CMK (cell line): Measurements from ENCODE around the gene HSDL1.

Source experiments
- DNase-seq: peaks from one replicate; pipeline ENCODE4 v3.0.0-alpha.2; 2010; ENCODE audit warnings: low read depth

Gene HSDL1

GRCh38 chr16:84176192-84177053 lies 31.4 kb upstream of the HSDL1 start:
- no peak for DNase-seq

- DNase-seq, result peak; percentile 48
These were observed 30.5 kb upstream of the HSDL1 start for GRCh38 chr16:84175350-84176081.

- no peak for DNase-seq
These were observed 29.4 kb upstream of the HSDL1 start for GRCh38 chr16:84174396-84174795.

GRCh38 chr16:84169765-84170310 lies 24.9 kb upstream of the HSDL1 start:
- no peak for DNase-seq

- DNase-seq, result no peak
These were observed 22.1 kb upstream of the HSDL1 start for GRCh38 chr16:84166796-84167695.

GRCh38 chr16:84165746-84166145 lies 20.8 kb upstream of the HSDL1 start:
- no peak for DNase-seq

GRCh38 chr16:84161801-84162200 lies 16.8 kb upstream of the HSDL1 start:
- no peak for DNase-seq

- DNase-seq, result no peak
These were observed 16.1 kb upstream of the HSDL1 start for GRCh38 chr16:84161037-84161436.

GRCh38 chr16:84159800-84160199 lies 14.8 kb upstream of the HSDL1 start:
- DNase-seq, result no peak

GRCh38 chr16:84159007-84159406 lies 14.0 kb upstream of the HSDL1 start:
- DNase-seq, result no peak

- no peak for DNase-seq
These were observed 11.4 kb upstream of the HSDL1 start for GRCh38 chr16:84156342-84156784.

GRCh38 chr16:84155771-84156170 lies 10.8 kb upstream of the HSDL1 start:
- no peak for DNase-seq

GRCh38 chr16:84155226-84155625 lies 10.2 kb upstream of the HSDL1 start:
- no peak for DNase-seq

- DNase-seq, result no peak
These were observed 8.8 kb upstream of the HSDL1 start for GRCh38 chr16:84153660-84154214.

- no peak for DNase-seq
These were observed 5.9 kb upstream of the HSDL1 start for GRCh38 chr16:84150926-84151325.

GRCh38 chr16:84144209-84144858 lies 643 bp downstream of the HSDL1 start:
- DNase-seq, result no peak

- no peak for DNase-seq
These were observed 1.2 kb downstream of the HSDL1 start for GRCh38 chr16:84143784-84144199.

GRCh38 chr16:84143081-84143480 lies 1.9 kb downstream of the HSDL1 start:
- no peak for DNase-seq

- DNase-seq, result no peak
These were observed 3.8 kb downstream of the HSDL1 start for GRCh38 chr16:84141143-84141670.

GRCh38 chr16:84139628-84140258 lies 5.2 kb downstream of the HSDL1 start:
- no peak for DNase-seq
